GM19240 (cell line): ENCODE measurements around the gene BCL7B.
"Not testable (repeated sequence)": the region's sequence is repeated elsewhere in the genome, so short reads cannot be mapped to it uniquely, and the experiment has no call there.

Experiments used
- DNase-seq: peaks from one replicate; pipeline ENCODE4 v3.0.0; 2011; ENCODE audit warnings: low spot score; ENCODE audit not compliant: insufficient read length

Gene BCL7B

DNA sequence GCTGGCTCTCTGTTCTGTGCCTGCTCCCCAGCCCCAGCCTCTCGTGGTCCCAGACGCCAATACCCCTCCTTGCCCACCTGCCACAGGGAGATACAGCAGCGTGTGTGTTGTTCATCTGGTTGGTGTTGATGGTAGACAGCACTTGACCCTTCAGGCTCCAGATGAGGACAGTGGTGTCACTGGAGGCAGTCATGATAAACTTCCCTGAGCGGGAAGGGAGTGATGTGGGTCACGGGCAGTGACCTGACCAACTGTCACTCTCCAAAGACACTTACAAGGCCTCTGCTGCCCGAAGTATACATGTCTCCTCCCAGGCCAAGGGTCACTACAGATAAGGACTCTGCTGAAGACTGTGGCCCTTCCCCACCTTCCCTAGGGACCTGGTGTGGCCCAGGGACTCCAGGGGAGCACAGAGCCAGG, 15.3 kb upstream of the BCL7B start:
- DNase-seq, result no peak

DNA sequence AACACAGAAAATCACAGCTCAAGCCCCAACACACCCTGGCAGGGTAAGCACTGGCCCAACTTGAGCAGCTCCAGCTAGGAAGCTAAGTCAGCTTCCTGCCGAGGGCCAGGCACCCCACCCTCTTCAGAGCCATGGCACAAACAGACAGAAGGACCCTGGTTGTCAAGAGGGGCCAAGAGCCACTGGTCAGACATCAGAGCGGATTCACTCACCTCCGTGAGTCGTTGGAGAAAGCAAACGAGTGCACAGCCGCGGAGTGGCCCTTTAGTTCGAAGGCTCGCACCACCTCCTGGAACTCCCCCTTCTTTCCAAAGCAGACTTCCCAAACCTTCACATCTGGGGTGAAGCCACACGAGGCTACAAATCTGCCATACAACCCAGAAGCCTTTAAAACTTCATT, 13.5 kb upstream of the BCL7B start:
- no peak for DNase-seq

DNA sequence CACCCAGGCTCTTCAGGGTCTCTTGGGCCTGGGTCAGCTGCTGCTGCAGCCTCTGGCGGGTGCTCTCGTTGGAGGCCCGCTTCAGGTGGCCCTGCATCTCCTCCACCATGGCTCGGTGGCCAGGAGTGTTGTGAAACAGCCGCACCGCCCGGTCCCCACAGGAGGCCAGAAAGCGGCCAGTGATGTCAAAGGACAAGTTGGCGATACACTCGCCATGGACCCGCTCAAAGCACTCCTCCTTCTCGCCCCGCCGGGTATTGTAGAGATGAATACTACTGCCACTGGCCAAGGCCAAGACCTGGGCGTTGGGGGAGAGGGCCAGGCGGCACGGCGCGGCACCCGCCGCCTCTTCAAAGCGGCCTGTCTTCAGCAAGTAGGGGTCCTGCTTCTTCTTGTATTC, 13.0 kb upstream of the BCL7B start:
- no peak for DNase-seq

DNA sequence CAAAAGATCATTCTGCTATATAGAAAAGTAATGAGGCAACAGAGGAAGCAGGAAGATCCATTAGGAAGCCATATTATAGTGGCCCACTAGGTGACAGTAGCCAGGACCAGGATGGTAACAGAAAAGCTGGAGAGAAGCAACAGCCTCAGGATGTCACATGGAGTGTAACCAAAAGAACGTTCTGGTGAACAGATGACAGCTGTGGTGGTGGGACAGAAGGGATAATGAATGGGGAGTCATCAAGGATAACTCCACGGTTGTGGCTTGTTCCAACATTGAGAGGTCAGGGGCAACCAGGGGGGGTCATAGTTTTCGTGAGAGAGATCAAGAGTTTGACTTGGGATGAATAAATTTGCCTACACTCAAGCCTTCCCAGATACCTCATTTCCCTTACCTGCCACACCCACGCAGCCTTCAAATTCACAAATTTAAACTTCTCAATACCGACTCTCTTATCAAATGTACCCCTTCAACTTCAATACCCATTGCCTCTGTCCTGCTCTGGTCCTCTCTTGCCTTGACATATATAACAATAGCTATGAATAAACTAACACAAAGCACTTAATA, 11.6 kb upstream of the BCL7B start:
- no peak for DNase-seq

DNA sequence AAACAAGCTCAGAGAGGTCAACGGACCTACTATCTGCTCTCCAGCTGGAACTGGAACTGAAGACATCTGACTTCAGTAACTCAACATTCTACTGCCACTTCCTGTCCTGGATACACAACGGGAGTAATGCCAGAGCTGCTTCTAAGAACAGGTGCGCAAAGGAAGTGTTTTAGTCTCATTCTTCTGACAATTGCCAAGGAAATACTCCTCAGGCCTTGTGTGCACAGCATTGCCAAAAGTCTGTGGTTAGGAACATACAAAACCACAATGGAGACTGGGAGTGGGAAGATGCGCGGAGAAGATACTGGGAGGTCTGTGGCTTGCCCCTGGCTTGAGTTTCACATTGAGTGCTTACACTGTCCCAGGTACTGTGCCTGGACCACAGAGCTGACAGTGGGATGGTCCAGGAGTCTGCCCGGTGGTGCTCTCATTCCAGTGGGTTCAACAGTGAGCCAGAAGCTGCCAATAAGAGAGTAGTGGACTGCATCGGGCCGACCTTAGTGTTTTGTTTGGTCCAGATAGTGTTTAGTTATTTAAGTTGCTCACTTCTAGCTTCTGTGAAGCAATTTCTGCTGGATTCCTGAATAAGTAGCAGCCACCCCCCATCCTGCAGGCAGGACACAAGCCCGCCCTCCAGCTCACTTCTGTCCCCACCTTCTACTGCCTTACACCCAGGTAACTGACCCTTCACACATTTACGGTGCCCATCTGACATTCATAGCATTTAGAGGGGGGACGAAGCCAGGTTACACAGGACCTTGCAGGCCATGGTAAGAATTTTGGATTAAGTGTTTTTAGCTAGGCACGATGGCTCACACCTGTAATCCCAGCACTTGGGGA, 10.6 kb upstream of the BCL7B start:
- DNase-seq, result no peak

DNA sequence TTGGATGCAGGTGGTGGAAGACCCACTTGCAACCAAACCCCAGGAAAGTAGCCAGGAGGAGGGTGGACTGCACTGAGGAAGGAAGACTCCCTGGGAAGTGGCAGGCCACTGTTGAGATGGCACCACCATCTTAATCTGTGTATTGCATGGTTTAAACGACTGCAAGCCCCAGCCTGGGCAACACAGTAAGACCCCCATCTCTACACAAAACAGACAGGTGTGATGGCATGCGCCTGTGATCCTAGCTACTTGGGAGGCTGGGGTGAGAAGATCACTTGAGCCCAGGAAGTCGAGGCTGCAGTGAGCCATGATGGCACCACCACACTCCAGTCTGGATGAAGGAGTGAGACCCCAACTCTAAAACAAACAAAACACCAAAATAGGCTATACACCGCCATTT, 9.7 kb upstream of the BCL7B start:
- no peak for DNase-seq

DNA sequence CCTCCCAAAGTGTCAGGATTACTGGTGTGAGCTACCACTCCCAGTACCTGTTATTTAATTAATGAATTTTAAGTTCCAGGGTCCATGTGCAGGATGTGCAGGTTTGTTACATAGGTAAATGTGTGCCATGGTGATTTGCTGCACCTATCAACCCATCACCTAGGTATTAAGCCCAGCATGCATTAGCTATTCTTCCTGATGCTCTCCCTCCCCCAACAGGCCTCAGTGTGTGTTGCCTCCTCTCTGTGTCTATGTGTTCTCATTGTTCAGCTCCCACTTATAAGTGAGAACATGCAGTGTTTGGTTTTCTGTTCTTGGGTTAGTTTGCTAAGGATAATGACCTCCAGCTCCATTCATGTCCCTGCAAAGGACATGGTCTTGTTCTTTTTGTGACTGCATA, 8.9 kb upstream of the BCL7B start:
- DNase-seq, result not testable (repeated sequence)

DNA sequence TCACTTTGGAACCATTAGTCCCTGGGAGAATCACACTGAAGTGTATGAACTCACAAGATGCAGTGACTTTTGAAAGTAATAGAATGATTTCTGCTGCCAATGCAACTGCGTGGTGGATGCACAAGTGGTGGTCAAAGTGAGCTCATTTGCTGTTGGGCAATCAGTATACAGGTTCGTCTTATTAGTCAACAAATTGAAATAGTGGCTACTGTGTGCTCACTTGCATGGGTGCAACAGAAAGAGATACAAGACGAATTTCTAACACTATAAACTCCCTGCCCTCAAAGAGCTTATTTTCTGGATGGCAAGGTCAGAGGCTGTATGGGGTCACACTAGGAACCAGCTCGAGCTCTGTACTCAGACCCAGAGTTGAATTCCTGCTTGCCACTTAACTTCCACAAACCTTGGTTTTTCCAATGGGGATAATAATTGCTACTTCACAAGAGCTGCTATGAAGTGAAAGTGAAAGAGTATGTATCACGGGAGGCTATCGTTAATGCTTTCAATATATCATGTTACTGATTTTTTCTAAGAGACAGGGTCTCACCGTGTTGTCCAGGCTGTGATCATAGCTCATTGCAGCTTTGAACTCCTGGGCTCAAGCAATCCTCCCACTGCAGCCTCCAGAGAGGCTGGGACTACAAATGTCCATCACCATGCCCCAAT, 8.3 kb upstream of the BCL7B start:
- DNase-seq, result no peak

DNA sequence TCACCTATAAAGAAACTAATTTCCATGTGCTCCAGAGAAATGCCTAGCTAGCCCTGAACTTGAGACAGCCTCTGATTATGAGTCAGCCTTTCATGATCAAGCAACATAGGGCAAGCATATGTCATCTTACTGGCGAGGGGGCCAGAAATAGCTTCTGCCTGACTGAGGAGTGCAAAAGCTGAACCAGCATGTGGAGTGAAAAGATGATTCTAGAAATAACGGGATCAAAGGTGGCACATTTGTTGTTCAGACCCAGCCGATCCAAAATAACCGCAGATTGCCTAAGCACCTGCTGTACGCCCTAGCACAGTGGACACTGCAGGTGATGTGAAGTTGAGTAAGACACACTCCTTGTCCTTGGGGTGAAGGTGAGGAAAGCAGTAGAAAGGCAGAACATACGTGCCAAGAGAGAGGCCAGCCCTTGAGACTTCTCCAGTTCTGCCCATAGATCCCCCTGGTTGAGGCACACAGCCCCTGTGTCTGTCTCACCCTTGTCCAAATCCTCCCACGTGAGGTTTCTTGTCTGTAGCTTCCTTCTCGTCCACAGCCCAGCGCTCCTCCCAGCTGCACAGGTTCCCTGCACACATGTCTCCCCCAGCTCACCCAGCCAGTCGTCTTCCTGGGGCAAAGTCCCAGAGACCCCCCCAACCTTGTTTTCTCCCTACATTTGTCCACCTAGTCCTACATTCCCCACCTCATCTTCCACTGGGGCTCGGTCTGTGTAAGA, 2.8 kb upstream of the BCL7B start:
- DNase-seq, result no peak

DNA sequence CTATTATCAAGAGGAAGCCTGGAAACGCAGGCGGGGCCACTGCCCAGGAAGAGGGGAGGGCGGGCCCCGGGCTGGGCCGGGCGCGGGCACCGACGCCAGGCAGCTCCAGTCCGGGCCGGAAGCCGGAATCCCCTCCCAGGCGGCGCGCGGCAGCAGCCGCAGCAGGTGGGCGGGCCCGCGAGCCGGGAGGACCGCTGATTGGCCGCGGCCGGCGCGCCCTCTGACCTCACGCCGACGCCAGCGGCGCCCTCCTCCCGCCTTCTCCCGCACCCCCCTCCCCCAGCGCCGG, 438 bp downstream of the BCL7B start:
- peak; percentile 94 for DNase-seq

DNA sequence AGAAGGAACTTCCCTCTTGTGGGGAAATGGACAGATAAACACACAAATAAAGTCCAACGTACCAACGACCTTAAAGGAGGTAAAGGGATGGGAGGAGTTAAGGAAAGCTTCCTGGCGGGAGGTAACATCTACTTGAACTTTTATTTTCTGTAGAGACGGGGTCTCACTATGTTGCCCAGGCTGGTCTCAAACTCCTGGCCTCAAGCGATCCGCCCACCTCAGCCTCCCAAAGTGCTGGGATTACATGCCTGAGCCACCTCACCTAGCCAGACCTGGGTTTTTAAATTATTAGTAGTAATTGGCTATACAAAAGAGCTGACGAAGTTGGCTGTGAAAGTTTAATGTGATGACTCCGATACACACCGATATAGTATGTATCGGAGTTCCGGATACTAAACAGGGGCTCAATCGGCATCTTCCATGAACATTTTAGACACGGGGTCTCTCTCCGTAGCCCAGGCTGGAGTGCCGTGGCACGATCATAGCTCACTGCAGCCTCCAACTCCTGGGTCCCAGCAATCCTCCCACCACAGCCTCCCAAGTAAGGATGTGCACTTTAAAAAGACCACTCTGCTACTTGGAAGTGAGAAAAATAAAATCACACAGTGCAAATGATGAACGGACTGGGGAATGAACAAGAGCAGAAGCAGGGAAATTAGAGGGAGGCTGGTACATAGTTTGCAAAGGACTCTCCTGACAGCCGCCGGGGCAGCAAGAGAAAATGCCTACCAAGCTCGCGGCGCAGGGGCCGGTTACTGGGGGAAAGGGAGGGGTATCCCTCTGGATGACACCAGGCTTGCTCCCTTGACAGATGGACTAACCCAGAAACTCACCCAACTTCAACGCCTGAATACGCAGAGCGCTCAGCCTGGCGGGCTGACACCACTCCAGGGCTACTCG, 1.0 kb downstream of the BCL7B start:
- DNase-seq, result no peak

DNA sequence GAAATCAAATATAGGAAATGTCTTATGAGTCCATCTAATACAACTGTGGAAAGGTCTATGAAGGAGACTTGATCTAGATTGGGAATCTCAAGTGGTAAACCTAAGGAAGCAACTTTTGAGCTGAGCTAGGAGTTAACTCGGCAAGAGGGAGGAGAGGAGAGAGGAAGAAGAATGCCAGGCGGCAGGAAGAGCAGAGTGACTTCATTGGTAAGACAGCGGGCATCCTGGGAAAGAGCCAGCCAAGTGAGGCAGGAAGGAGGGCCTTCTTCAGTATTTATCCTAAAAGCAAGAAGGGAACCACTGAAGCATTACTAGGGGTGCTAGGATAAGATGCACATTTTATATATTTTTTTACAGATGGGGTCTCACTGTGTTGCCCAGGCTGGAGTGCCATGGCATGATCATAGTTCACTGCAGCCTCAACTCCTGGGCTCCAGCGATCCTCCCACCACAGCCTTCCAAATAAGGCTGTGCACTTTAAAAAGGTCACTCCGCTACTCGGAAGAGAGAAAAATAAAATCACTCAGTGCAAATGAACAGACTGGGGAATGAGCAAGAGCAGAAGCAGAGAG, 2.0 kb downstream of the BCL7B start:
- DNase-seq, result no peak

DNA sequence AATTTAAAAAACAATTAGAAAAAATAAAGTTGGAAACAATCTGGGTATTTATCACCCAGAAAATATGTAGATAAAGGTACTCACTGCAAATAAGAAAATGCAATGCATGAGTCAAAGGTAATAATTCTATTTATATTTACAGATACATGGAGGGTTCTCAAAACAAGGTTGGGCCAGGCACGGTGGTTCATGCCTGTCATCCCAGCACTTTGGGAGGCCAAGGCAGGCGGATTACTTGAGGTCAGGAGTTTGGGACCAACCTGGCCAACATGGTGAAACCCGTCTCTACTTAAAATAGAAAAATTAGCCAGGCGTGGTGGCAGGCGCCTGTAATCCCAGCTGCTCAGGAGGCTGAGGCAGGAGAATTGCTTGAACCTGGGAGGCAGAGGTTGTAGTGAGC, 7.4 kb downstream of the BCL7B start:
- not testable (repeated sequence) for DNase-seq

DNA sequence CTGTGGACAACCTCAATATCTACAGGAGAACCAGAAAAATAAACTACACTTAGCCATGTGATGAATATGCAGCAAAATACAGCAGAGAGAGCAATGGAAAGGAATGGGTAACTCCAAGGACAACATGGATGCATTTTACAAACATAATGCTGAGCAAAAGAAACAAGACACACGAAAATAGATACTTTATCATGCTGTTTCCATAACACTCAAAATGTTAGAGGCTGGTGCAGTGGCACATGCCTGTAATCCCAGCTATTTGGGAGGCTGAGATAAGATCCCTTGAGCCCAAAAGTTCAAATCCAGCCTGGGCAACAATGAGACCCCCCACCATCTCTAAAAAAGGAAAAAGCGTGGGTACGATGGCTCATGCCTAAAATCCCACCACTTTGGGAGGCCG, 8.3 kb downstream of the BCL7B start:
- DNase-seq, result no peak

DNA sequence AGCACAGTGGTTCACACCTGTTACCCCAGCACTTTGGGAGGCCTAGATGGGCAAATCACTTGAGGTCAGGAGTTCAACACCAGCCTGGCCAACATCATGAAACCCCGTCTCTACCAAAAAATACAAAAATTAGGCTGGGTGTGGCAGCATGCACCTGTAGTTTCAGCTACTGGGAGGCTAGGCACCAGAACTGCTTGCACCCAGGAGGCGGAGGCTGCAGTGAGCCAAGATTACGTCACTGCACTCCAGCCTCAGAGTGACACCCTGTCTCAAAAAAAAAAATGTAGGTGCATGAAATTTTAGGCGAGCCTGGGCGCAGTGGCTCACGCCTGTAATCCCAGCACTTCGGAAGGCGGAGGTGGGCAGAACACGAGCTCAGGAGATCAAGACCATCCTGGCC, 9.6 kb downstream of the BCL7B start:
- no peak for DNase-seq

DNA sequence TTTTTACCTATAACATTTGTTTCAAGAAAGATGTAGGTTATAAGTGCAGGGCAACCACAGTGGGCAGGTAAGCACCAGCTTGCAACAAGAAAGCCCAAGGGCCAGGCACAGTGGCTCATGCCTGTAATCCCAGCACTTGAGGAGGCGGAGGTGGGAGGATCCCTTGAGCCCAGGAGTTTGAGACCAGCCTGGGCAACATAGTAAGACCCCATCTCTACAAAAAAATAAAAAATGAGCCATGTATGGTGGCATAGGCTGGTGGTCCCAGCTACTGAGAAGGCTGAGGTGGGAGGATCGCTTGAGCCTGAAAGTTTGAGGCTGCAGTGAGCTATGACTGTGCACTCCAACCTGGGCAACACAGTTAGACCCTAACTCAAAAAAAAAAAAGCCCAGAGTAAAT, 12.8 kb downstream of the BCL7B start:
- DNase-seq, result no peak

DNA sequence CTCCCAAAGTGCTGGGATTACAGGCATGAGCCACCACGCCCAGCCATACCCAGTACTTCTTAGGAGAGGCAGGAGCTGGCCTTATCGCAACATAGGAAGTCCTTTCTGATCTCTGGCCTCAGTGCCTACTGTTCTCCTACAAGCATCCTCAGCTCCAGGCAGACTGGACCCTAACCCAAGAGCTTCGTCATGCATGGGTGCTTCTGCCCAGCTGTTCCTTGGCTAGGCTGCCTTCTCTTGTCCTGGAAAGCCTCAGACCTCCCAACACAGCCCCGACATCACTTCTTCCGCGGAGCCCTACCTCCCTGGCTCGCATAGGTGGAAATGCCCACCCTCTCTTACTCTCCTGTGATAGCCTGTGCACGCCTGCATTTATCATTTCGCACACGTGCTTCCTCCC, 15.8 kb downstream of the BCL7B start:
- no peak for DNase-seq

DNA sequence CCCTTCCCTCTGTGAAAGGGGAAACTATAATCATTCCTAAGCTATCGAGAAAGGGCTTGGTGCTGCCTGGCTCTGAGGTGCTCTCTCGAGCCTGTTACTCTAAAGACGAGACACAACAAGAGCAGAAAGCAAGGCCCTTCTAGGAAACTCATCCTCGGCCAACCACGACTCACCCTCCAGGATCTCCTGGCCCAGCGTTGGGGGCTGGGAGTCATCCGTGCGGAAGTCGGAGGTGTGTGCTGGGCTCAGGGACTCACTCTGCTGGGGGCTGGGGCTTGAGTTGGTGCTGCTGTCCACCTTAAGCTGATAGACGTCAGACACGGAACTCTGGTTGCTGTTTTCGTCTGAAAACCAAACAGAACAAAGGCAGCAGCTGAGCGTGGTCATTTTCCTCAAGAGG, 17.8 kb downstream of the BCL7B start:
- DNase-seq, result no peak

DNA sequence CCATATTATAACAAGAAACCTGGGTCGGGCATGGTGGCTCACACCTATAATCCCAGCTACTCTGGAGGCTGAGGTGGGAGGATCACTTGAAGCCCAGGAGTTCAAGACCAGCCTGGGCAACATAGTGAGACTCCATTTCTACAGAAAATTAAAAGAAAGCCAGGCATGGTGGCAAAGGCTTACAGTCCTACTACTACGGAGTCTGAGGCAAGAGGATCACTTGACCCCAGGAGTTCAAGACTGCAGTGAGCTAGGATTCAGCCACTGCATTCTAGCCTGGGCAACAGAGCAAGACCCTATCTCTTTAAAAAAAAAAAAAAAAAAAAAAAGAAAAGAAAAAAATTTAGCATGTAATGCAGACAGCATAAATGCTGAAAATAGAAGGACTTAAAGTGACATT, 19.0 kb downstream of the BCL7B start:
- DNase-seq, result not testable (repeated sequence)

DNA sequence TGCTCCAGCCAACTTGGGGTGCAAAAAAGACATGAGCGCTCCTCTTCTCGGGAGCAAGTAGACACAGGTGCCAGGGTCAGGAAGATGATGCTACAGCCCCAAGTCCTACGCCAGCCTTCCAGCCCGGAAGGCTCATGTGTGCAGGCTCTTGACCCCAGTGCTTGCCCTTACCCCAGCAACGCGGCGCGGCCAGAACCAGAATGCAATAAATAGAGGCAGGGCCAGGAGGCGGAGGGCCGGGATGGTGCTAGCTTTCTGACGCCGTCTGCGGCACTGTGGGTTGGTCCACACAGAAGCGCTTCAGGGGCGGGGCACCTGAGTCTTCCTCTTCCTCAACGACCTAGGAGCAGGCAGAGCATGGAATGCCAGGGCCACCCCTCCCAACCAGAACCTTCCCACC, 20.4 kb downstream of the BCL7B start:
- DNase-seq, result no peak

DNA sequence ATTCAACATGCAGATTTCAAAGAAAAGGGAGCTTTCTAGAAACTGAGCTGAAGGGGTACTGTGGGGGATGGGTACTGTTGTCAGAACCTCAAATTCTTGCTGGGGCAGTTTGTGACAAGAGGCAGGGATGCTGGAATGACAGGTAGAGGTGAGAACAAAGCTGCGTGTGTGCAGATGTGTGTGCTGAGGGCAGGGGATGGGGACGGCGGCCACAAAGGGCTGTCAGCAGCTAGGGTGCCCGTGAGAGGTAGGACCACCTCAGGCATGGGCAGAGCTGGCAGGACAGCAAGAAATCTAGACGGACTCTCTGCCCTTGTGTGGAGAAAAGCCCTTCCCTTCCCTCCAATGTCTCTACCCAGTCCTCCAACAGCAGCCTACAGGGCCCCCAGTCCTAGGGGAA, 21.0 kb downstream of the BCL7B start:
- no peak for DNase-seq
